ENCODE measurements around the gene CLTB.
A peak's percentile ranks its signal among the peaks of the same experiment; 100 is the strongest.

CLTB gene

DNA sequence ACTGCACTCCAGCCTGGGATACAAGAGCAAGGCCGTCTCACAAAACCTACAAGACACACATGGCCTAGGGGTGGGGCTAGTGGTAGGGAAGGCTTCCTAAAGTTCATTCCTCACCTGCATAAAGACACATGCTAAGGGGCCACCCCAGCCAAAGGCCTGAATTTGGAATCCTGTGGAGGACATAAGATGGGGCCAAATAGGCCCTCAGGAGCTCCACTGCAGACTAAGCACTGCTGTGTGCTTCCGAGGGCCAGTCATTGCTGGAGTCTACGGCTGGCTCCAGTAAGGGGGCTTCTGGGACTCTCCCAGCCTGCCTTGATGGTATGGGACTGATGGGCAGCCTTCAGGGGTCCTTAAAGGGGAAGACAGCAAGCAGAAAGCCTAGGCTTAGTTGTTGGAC is 33.6 kb downstream of the CLTB start:
- no peak for DNase-seq (ENCODE audit: low read depth, low spot score)

DNA sequence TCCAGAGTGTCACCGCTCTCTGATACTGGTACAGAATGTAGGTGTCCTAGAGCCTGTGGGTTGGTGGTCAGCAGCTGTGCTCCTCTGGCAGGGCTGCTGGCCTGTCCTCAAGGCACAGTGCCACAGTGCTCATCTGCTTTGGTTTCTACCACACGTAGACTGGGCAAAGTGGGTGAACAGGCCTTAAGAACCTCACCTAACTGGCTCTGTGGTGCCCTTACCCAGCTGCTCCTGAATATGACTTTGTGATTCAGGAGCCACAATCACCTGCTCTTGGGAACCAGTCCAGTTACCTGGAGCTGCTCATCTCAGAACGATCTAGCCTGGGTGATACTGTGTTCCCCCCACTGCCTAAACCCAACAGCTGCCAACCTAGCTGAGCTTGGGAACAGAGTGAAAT is 34.4 kb downstream of the CLTB start:
- DNase-seq (ENCODE audit: low read depth, low spot score) = no peak

DNA sequence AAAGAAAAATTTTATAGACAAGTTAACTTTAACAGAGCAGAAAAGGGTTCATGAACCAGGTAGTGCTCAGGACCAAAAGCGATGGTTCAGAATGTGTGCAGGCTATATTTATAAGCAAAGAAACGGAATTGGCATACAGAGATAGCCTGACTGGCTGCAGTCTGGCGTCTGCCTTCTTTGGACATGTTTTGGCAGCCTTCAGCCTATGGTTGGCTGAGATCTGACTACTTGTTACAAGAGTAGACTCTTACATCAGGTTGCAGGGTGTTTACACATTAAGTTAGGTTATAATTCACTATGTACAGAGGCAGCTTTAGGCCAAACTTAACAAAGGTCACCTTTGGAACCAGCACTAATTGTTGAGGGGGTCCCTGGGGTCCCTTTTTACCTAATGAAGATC is 34.9 kb downstream of the CLTB start:
- no peak for DNase-seq (ENCODE audit: low read depth, low spot score)

DNA sequence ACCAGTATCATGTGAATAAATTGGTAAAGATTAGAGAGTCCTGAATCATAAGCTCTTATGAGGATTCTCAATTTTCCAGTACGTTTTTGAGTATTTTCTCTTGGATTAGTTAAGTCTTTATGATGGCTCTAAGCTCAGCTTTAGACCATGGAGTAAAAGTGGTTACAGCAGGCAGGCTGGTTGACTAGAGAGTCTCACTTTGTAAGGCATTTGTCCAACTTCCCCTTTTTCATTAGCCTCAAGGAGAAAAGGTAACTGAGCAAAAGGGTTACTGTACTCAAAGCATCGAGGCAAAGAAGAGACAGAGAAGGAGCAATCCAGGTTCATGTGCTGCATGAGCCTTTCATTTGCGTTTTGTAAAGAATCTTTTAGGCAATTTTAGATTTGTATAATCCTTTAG is 36.5 kb downstream of the CLTB start:
- no peak for DNase-seq (ENCODE audit: low read depth, low spot score)

DNA sequence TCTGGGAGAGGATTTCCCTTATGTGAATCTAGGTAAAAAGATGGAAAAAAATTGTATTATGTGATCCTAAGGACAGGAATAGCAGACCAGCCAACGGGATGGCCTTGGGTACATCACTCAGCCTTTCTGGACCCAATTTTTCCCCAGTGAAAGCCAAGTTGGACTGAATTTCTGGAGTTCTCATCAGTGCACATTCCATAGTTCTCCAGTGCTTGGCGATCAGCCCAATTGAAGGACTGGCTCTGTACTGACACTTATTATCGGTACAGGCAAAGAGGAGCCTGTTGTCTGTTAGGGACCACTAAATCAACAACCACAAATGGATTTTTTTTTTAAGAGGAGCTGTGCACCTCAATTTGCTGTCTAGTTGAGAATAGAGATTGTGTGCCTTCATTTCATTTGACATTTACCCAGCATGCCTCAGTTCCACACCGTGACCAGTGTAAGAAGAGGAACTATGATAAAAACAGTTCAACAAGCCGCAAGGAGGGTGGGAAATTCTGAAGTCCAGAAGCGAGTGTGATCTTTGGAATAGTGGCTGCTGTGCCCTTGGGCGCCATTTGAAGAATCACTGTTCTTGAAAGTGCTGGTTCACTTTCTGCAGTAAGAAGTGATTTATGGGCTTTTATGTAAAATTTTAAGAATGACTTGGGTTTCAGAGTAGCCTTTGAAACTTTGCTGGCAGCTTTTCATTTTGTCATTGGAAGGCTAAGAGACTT is 43.1 kb downstream of the CLTB start:
- DNase-seq (ENCODE audit: low read depth, low spot score) = no peak

DNA sequence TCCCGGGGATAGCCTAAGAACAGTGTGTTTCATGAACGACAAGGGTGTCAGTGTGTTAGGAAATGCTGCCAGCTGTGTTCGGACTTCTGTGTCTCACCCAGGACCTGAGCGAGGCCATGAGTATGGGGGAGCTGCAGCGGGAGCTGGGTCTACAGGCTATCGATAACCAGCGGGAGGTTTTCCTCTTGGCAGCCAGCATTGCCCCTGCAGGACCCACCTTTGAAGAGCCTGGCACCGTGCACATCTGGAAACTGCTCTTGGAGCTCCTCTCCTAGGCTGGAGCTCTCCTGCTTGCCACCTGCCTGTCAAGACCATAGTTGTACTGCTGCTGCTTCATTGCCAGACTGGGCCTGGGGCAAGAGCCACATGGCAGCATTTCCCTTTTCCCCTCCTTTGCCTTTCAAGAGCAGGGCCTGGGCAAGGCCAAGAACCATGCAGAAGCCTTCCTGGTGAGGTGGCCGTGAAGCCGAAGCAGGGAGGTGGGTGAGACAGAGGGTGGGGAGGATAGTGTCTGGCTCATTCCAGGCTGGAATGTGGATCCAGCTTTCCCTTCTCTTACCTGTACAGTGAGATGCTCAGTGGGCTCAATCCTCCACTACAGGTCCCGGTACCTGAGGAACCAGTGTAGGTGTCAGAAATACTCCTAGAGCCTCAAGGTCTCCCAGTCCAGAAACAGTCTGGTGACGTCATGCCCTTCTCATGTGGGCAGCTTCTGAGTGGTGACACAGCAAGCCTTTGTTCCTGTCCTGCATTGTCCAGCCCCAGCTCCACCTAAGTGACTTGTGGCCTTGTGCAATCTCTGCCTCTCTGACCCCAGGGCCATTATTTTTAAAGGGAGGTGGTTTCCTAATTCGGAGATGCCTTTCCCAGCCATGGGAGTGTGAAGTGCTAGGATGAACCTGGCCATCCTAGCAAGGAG is 44.5 kb downstream of the CLTB start:
- DNase-seq (ENCODE audit: low read depth, low spot score) = no peak

DNA sequence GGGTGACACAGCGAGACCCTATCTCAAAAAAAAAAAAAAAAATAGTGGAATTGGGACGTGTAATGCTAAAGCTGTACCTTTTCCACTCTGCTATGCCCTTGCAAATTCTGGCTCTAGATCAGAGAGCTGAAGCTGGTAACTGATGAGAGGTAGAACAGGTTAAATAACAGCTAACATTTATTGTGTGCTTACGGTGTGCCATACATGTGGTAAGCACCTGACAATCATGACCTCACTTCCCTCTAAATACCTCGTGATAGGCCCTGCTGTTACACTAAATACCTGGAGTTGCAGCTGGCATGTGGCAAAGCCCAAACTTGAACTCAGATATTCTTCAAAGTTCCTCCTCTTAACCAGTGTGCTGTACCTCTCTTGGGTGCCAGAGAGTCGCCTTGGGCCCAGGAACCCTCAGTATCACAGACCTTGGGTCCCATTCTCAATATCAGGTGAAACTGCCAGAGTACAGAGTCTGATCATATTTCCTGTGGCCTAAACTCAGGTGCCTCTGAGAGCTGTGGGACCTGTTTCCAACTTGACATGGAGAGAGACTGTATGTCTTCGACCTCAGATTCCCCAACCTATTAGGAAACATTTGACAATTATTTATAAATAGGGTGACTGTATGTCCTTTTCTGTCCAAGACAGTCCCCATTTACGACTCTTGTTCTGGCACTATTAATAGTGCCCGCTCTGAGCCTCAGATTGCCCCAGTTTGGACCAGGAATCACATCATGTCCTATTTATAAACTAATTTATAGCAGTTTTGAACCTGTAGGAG is 46.2 kb downstream of the CLTB start:
- DNase-seq (ENCODE audit: low read depth, low spot score) = no peak

DNA sequence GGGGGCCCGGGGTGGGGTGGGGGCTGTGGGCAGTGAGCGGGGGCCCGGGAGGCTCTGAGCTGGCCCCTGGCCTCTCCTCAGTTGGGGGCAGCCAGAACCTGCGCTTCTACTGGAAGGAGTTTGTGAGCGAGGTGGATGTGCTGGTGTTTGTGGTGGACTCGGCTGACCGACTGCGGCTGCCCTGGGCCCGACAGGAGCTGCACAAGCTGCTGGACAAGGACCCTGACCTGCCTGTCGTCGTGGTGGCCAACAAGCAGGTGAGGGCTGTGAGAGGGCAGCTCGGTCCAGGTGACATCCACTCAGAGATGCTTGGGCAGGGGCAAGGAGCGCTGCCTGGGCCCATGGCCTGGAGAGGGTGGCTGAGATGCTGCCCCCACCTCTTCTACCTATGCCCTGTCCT is 47.6 kb downstream of the CLTB start:
- DNase-seq (ENCODE audit: low read depth, low spot score) = no peak

DNA sequence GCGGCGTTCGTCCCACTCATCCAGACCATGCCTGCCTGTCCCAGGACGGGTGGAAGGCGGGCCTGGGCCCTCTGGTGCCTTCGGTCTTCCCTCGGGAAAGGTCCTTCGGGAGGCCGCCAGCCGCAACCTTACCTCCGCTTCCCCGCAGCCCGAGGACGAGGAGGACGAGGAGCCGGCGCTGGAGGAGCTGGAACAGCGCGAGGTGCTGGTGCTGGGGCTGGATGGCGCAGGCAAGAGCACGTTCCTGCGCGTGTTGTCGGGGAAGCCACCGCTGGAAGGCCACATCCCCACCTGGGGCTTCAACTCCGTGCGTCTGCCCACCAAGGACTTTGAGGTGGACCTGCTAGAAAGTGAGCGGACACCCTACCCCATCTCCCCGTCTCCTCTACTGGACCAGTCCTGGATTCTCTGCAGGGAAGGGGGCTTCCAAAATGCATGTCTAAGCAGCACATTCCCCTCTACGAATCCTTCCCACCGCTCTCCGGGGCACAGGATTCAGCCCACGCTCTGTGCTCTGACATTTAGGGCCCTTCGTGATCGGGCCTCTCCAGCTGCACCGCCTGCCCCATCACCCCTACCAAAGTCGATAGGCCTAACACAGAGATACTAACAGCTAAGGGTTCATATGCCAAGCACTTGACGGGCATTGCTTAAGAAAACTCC is 50.0 kb downstream of the CLTB start:
- no peak for DNase-seq (ENCODE audit: low read depth, low spot score)

DNA sequence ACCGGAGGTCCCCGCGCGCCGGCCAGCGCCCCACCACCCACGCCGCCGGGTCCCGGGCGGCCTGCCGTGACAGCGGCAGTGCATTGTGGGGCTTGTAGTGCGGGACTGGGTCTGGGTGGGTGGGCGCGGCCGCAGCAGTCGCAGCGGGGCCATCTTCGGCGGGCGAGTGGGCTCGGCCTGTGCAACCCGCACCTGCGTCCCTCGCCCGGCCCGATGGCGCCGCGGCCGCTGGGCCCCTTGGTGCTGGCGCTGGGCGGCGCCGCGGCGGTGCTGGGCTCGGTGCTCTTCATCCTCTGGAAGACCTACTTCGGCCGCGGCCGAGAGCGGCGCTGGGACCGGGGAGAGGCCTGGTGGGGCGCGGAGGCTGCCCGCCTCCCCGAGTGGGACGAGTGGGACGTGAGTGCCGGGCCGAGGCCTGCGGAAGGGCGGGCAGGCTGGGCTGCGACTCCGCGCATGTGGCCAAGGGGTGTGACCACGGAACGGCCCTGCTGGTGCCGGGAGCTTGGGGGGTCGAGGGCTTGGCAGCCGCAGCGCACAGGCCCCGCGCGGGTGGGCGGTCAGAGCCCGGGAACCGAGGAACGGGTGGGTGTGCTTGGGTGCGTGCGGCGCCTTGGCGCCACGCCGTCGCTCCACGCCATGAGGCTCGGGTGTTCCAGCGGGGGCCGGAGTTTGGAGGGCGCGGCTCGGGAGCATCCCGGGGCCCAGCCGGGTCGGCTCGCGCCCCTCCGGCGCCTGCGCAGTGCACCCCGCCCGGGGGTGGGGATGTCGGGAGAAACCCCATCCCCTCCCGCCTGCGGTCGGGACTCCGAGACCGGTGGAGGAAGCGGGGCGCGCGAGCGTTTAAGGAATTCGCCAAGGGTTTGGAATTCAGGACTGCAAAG is 50.7 kb downstream of the CLTB start, which contains the start of gene ARL10:
Gene ARL10, plus strand, starts transcription at position 137 of the 881 bp plus-strand sequence. Its CDS starts 77 bp downstream, at position 214.
- peak; percentile 82 for DNase-seq (ENCODE audit: low read depth, low spot score)

DNA sequence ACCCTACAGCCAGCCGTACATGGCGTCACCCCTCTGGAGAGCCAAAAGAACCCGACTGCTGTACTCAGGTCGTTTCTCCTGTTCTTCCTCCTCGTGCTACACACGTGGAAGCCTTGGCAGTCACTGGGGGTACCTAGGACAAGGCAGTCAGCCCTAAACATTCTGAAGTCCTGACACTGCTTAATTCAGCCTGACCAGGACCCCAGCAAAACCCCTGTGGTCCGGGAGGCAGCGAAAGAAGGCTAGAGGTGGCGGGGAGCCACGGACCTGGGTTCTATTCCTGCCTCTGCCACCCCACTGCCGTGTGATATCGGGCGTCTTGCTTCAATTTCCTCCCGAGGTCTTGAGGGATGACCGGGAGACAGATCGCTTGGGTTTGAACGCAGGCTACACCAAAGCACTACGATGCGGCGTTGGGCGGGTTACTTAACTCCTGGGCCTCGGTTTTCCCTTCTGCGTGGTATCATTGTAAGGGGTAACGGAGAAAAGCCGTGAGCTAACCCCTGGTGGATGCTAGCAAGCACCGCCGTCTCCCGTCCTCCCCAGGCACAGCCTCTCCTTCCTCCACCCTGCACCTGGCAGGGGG is 51.5 kb downstream of the CLTB start:
- DNase-seq (ENCODE audit: low read depth, low spot score) = no peak

DNA sequence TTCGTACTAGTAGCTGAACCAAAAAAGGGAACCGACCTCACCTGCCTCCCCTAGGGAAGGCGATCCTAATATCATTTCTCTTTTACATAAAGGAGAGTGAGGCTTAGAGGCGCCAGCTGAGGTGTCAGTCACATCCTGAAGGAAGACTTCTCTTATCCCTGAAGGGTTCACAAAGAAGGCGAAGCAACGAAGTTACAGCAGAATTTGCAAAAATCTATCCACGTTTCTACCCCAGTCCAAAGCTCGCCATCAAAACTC is 54.2 kb downstream of the CLTB start:
- no peak for DNase-seq (ENCODE audit: low read depth, low spot score)

DNA sequence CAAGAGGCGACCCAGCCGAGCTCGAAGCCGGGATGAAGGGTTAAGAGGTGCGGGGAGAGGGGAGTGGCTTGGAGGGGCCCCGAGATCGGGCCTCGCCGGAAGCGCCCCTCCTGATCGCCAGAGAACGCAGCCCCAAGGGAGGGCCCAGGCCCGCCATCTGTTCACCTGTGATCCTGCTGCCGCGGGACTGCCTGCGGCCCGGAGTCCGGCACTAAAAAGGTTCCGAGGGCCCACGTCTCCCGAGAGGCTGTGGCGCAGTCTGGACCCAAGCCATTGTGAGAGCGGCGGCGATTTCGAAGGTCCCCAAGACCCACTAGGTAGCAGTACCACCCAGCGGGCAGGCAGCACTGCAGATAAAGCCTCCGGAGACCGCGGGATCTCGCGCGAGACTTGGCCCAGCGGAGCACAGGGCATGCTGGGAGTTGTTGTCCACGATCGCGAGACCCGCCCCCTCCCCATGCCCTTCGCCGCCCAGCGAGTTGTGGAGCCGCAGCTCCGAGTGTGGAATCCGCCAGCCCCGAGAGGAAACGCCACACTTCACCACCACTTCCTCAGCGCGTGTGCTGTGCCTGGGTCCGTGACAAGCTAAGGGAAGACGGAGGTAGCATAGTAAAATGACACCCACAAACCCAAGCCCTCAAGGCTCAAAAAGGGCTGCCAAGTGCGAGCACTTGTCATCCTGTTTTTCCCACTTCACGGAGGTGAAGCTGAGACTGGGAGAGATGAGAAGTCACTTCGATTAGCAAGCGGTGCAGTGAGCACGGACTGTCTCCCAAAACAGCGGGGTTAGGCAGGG is 54.7 kb downstream of the CLTB start, which contains the start of gene KIAA1191:
Gene KIAA1191, minus strand, starts transcription at position 328 of the 796 bp plus-strand sequence. CDS start 2,256 bp downstream, outside the sequence.
- peak; percentile 96 for DNase-seq (ENCODE audit: low read depth, low spot score)

DNA sequence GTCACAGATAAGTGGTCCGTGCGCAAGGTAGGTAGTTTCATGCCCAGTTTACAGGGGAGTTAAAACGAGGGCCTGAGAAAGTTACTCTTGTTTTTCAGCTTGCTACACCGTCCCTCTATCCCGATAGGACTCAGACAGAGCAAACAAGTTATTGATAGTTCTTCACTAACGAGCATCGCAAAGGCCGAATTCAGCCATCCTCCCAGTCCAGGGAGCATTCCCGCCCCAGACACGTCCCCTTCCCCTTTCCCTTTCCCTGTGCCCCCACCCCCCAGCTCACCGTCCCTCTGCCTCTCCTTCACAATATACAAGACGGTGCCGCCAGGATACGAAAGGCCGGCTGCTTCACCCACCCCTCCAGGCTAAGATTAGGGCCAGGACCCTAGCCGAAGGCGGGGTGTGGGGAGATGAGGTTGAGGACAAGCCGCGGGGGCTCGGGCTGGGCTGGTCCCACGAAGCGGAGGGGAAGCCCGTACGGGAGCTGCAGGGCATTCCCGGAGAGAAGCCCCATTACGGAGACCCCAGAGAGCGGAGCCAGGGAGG is 55.4 kb downstream of the CLTB start:
- DNase-seq (ENCODE audit: low read depth, low spot score) = peak; percentile 52

DNA sequence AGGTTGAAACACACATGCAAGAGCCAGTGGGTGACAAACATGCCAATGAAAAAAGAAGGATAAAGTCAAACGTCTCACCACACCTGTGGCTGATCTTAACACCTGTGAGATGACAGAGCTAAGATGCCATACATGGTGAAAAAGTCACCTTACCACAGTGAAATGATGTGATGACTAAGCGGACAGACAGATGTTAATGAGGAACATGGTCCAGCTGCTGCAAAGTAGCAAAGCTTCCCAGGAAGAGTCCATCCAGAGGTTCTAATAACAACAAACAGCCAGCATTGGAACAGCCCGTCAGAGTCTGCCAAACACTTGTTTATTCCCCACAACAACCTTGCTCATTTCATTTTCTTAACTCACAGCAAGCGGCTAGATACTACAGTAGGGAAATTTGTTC is 56.7 kb downstream of the CLTB start:
- DNase-seq (ENCODE audit: low read depth, low spot score) = no peak

DNA sequence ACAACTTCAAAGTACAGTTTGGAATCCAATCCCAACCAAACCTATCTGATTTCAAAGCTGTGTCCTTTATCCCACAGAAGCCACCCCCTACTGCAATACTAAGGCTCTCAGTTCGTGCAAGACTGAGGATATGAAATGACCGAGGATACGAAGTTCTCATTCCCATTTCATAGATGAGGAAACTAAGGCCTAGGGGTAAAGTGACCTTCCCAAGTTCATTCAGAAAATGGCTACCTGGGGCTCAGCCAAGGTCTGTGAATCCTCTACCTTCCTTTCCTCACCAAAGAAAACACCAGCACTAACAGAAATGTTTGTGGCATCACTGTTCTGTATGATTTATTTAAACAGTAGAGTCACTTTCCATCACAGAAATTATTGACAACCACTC is 60.2 kb downstream of the CLTB start:
- DNase-seq (ENCODE audit: low read depth, low spot score) = no peak

DNA sequence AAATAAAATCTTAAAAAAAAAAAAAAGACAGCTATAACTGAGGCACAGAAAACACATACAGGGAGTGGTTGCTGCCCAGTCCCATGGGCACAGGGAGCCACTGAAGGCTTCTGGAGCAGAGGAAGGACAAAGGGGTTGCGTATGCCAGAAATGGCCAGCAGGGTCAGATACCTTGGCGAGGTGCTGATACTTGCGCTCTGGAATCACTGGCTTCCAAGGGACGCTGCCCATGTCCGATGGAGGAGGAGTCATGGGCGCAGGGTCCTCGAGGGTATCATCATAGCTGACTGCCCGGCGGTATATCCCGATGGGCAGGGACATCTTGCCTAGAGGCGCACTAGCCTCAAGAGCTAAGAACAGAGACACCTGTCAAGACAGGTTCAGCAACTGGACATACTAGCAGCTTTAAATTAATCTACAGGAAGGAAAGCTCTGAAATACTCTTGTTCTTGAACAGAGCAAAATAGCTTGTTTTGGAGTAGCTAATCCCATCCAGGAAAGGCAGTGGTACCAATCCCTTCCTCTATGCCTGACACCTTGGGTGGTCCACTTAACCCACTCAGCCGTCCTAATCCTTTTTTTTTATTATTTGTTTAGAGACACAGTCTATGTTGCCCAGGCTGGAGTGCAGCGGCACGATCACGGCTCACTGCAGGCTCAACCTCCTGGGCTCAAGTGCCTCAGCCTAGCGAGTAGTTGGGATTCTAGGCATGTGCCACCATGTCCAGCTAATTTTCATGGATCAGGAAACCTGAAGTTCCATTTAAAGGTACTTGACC is 60.8 kb downstream of the CLTB start:
- DNase-seq (ENCODE audit: low read depth, low spot score) = no peak

DNA sequence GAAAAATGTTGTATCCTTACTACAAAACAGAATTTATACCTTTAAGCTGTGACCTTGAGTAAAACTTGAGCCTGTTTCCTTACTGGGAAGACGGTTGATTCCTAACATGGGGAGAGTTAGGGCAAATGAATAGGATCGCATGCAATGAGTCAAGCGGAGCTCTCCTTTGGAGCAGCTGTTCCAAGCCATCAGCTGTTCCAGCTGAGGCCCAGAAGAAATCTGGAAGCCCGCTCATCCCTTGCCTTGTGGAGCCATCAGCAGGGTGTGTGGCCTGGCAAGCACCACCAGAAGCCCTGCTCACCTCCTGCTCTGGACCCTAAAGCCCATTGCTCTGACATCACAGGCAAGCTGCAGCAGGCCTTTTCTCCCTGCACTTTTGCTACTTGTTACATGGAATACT is 62.8 kb downstream of the CLTB start:
- DNase-seq (ENCODE audit: low read depth, low spot score) = no peak
